ENCODE measurements around the gene RNF7. TPM values are rescaled to one million over a fixed set of nuclear protein-coding genes. Genes with fewer than 3 reads are reported as not detected.

RNF7 gene
- total RNA-seq, 4 donors from 2014 or later = 40.1 to 72.0 (median 42.5) TPM

DNA sequence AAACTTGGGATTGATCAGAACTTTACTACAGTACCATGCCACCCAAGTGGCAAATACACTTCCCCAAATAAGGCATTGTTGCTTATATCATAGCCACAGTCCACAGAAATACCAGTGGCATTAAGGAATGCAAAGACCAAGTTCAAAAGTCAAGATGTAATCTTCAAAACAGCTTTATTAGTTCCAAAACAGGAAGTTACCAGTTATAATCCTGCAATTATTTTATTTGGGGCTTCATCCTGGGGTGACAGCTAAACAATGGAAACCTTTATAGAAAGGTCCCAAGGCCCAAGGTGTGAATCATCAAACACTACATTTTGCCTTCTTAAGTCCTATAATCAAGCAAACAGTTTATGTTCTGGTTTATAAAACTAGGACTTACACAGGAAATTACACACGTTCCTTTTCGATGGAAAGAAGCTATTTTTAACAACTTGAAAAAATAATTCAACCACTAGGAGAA lies 30.3 kb upstream of the RNF7 start:
- TF ChIP-seq, protein P1, sequence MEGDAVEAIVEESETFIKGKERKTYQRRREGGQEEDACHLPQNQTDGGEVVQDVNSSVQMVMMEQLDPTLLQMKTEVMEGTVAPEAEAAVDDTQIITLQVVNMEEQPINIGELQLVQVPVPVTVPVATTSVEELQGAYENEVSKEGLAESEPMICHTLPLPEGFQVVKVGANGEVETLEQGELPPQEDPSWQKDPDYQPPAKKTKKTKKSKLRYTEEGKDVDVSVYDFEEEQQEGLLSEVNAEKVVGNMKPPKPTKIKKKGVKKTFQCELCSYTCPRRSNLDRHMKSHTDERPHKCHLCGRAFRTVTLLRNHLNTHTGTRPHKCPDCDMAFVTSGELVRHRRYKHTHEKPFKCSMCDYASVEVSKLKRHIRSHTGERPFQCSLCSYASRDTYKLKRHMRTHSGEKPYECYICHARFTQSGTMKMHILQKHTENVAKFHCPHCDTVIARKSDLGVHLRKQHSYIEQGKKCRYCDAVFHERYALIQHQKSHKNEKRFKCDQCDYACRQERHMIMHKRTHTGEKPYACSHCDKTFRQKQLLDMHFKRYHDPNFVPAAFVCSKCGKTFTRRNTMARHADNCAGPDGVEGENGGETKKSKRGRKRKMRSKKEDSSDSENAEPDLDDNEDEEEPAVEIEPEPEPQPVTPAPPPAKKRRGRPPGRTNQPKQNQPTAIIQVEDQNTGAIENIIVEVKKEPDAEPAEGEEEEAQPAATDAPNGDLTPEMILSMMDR (IDR thresholded peaks at IDR 0.05) = no peak
- TF ChIP-seq POLR2A (IDR thresholded peaks at IDR 0.05) = no peak
- H3K9me3 ChIP-seq = no peaks in the 10 kb centered on the region

DNA sequence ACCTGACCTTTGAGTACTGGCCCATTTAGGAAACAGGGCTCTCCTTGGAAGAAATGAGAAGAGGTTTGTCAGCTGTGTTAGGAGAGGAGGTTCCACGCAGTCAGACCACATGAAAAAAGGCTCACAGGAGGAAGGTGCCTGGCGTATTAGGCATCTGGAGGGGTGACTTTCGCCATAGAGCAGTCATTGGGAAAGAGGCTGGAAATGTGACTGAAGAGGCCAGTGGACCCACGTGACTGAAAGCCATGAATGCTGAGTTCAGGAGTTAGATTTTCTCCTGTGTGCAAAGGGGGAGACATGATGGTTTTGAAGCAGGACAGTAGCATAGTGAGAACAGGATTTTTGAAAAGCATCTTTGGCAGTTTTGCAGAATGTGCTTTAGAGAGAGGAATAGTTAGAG lies 29.7 kb upstream of the RNF7 start:
- H3K27ac ChIP-seq = no peak overlapping the region
- no peak overlapping the region for H3K4me3 ChIP-seq
- TF ChIP-seq, protein P1 (IDR thresholded peaks at IDR 0.05) = no peak
- no peak for TF ChIP-seq POLR2A (IDR thresholded peaks at IDR 0.05)
- no peaks in the 10 kb centered on the region for H3K36me3 ChIP-seq
- H3K9me3 ChIP-seq = no peaks in the 10 kb centered on the region
- H3K27me3 ChIP-seq = no peaks in the 10 kb centered on the region
- no peak for DNase-seq
- H3K4me1 ChIP-seq = no peaks in the 10 kb centered on the region

More for the DNA sequence above, 30.3 kb upstream of the RNF7 start:
- DNase-seq = no peak
- Histone ChIP-seq H3K27ac (no peak overlapping the region), H3K36me3 (no peaks in the 10 kb centered on the region), H3K4me3 (no peak overlapping the region), H3K27me3 (no peaks in the 10 kb centered on the region), H3K4me1 (no peaks in the 10 kb centered on the region)

DNA sequence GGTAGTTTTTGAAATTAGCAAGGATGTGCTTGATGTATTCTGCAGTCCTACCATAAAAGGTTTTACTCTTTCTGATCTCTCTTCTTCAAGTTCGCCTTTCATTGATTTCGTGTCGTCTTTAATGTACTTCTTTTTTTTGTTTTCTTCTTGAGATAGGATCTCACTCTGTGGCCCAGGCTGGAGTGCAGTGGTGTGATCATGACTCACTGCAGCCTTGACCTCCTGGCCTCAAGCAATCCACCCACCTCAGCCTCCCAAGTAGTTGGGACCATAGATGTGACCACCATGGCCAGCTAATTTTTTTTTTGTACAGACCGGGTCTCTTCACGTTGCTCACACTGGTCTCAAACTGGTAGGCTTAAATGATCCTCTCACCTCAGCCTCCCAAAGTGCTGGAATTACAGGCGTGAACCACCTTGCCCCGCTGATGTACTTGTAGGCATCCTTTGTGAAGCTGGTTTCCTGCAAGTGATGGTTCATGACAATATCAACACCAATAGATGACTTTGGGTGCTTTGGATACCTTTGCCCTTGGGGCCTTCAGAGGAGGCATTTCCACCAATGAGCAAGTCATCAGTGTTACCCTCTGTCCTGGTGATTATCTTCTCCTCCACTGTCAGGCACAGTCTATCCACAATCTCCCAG lies 28.9 kb upstream of the RNF7 start:
- TF ChIP-seq POLR2A (IDR thresholded peaks at IDR 0.05) = no peak
- TF ChIP-seq, protein P1 (IDR thresholded peaks at IDR 0.05) = no peak
- no peak overlapping the region for H3K4me3 ChIP-seq
- no peaks in the 10 kb centered on the region for H3K36me3 ChIP-seq

DNA sequence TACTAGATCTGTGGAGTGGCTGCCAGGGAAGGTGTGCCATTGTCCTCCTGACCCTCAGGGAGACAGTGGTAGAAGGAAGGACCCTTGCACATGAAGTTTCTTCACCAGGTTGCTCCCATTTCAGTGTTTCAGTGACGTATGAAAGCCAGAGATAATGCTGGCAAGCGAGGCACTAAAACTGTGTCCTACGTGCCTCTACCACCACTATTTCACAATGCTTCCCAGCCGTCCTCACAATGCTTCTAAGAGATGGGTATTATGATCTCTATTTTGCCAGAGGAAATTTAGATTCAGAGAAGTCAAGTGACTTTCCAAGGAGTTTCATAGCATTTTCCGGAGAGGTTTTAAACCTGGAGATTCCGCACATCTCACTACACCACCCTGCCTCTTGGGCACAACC lies 28.0 kb upstream of the RNF7 start:
- Histone ChIP-seq H3K4me1 (no peaks in the 10 kb centered on the region), H3K27ac (no peak overlapping the region), H3K36me3 (no peaks in the 10 kb centered on the region), H3K27me3 (no peaks in the 10 kb centered on the region), H3K4me3 (no peak overlapping the region), H3K9me3 (no peaks in the 10 kb centered on the region)
- no peak for DNase-seq
- TF ChIP-seq, protein P1 (IDR thresholded peaks at IDR 0.05) = no peak
- TF ChIP-seq POLR2A (IDR thresholded peaks at IDR 0.05) = no peak

More for the DNA sequence above, 28.9 kb upstream of the RNF7 start:
- H3K27me3 ChIP-seq = no peaks in the 10 kb centered on the region
- DNase-seq = no peak
- H3K4me1 ChIP-seq = no peaks in the 10 kb centered on the region
- no peak overlapping the region for H3K27ac ChIP-seq
- H3K9me3 ChIP-seq = no peaks in the 10 kb centered on the region

DNA sequence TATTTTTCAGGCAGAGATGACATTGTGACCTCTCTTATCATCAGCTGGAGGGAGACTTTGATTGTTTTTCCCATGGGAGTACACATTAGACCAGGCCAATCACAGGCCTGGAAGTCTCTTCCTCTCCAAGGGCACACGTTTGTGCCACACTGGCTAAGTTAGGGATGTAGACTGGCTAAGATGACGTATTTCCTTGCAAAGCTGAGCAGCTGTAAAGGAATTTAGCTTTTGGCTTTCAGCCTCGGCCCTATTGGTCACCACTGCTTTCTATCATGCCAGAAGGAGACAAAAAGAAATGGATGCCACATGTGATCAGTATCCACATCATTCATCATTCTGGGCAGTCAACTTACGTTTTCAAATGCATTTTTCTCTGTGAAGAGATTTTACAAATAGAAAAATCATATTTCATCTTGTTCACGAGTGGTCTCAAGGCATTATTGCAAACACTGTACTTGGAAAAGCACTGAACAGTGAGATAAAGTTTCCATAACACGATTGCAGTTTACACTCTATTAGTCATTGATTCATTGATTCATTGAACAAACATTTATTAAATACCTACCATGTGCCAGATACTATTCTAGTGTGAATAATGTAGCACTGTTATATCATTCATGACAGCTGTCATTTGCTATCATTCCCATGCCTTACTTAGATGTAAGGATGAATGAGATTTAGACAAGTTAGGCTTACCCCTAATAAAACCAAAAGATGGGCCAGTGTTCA lies 27.0 kb upstream of the RNF7 start:
- DNase-seq = no peak
- TF ChIP-seq, protein P1 (IDR thresholded peaks at IDR 0.05) = no peak
- TF ChIP-seq POLR2A (IDR thresholded peaks at IDR 0.05) = no peak
- Histone ChIP-seq H3K36me3 (no peaks in the 10 kb centered on the region), H3K4me3 (no peak overlapping the region), H3K4me1 (no peaks in the 10 kb centered on the region), H3K27me3 (no peaks in the 10 kb centered on the region), H3K27ac (no peak overlapping the region), H3K9me3 (no peaks in the 10 kb centered on the region)
